Endothelial cell of umbilical vein (primary cell): ENCODE data around the gene ADI1. TPM values are rescaled to one million over a fixed set of nuclear protein-coding genes. Genes with fewer than 3 reads are reported as not detected.

ENCODE experiments used
- BruUV-seq: library from RNA; stranded (reverse); fragments of 400-500 nt; replicated peaks from 2 replicates; lab custom pipeline; 2021; lab: Mats Ljungman, UMichigan
- CTCF ChIA-PET: fragments of 300-600, 350-600 bp; sonication (Branson Sonifier 250); formaldehyde crosslinking; loops from one replicate; lab custom pipeline; 2021; ENCODE audit warnings: antibody characterized with exemption, inconsistent platforms; lab: Charles Lee
- POLR2A ChIA-PET: fragments of 300-600, 350-600 bp; sonication (Branson Sonifier 250); formaldehyde crosslinking; loops from one replicate; lab custom pipeline; 2021; ENCODE audit warnings: antibody characterized with exemption, inconsistent platforms; lab: Charles Lee
- DNase-seq: peaks from one replicate; pipeline ENCODE4 v3.0.0-alpha.2; 2011; ENCODE audit warnings: low read depth, low spot score
- FAIRE-seq: peaks from 2 replicates; lab custom pipeline; 2011; peaks lifted over from hg19 to GRCh38; lab: Jason Lieb, UNC
- H2AFZ ChIP-seq: 2 replicates; pipeline ENCODE4 v1.6.0; 2012; ENCODE audit warnings: low read depth, low read length, control low read depth, inconsistent platforms
- H3K27ac ChIP-seq: 2 replicates; pipeline ENCODE4 v1.5.1; 2011; ENCODE audit warnings: low read depth, mild to moderate bottlenecking, control low read depth, low read length, moderate library complexity; ENCODE audit not compliant: insufficient read depth
- H3K27me3 ChIP-seq, 2 experiments: 2 replicates each; pipeline versions ENCODE4 v1.6.0 to v1.6.1; 2011; ENCODE audit warnings: low read length in 2 of 2, mixed read lengths in 1 of 2; ENCODE audit not compliant: control insufficient read depth in 2 of 2, insufficient read depth in 2 of 2
- H3K36me3 ChIP-seq, 2 experiments: 2 replicates in 1 of 2; 3 replicates in 1 of 2; pipeline ENCODE4 v1.5.1; 2011; ENCODE audit warnings: low read length in 2 of 2, mild to moderate bottlenecking in 1 of 2, moderate library complexity in 1 of 2; ENCODE audit not compliant: control insufficient read depth in 2 of 2, insufficient read depth in 2 of 2; ENCODE audit errors: extremely low read depth in 1 of 2
- H3K4me1 ChIP-seq: 3 replicates; pipeline ENCODE4 v1.5.1; 2011; ENCODE audit warnings: mild to moderate bottlenecking, low read length; ENCODE audit not compliant: control insufficient read depth, insufficient read depth; ENCODE audit errors: extremely low read depth
- H3K4me2 ChIP-seq: 2 replicates; pipeline ENCODE4 v1.6.1; 2011; ENCODE audit warnings: low read length, control low read depth, mixed read lengths; ENCODE audit not compliant: insufficient read depth
- H3K4me3 ChIP-seq, 3 experiments: fragments of 200-600 bp in 1 of 3; sonication (generic), shearing (Covaris generic) in 1 of 3; replicated peaks in 1 of 3; 2 replicates each; pipeline ENCODE4 v1.5.1; 2011 to 2016; ENCODE audit warnings: control low read depth in 3 of 3, low read length in 3 of 3, mild to moderate bottlenecking in 2 of 3, inconsistent platforms in 1 of 3, low read depth in 1 of 3, moderate library complexity in 1 of 3; ENCODE audit not compliant: insufficient read depth in 1 of 3
- H3K79me2 ChIP-seq: 2 replicates; pipeline ENCODE4 v1.6.0; 2012; ENCODE audit warnings: low read length, inconsistent platforms; ENCODE audit not compliant: control insufficient read depth, insufficient read depth
- H3K9ac ChIP-seq: replicated peaks from 2 replicates; pipeline ENCODE3; 2011; ENCODE audit warnings: low read length, control low read depth; ENCODE audit not compliant: insufficient read depth; ENCODE audit errors: extremely low read depth
- H3K9me1 ChIP-seq: replicated peaks from 3 replicates; pipeline ENCODE4 v1.6.0; 2011; ENCODE audit warnings: mild to moderate bottlenecking, low read length; ENCODE audit not compliant: control insufficient read depth, insufficient read depth; ENCODE audit errors: extremely low read depth
- H3K9me3 ChIP-seq: replicated peaks from 2 replicates; pipeline ENCODE4 v1.5.1; 2012; ENCODE audit warnings: low read length, inconsistent platforms; ENCODE audit not compliant: control insufficient read depth, insufficient read depth
- H4K20me1 ChIP-seq: replicated peaks from 2 replicates; pipeline ENCODE3; 2011; ENCODE audit warnings: mild to moderate bottlenecking, low read length; ENCODE audit not compliant: control insufficient read depth, insufficient read depth; ENCODE audit errors: extremely low read depth
- CTCF ChIP-seq, 2 donors: IDR thresholded peaks; 1 replicate in 1 of 2; 2 replicates in 1 of 2; pipeline ENCODE4 v1.5.1; 2011; ENCODE audit warnings: low read length in 2 of 2, mild to moderate bottlenecking in 2 of 2, moderate library complexity in 2 of 2, control low read depth in 1 of 2, inconsistent platforms in 1 of 2, low read depth in 1 of 2; ENCODE audit not compliant: insufficient read depth in 1 of 2; ENCODE audit errors: extremely low read depth in 1 of 2
- EZH2 ChIP-seq: IDR thresholded peaks from 2 replicates; pipeline ENCODE4 v1.6.1; 2012; ENCODE audit warnings: borderline replicate concordance, low read depth, mild to moderate bottlenecking, moderate library complexity, low read length, inconsistent platforms; ENCODE audit not compliant: severe bottlenecking
- FOS ChIP-seq: IDR thresholded peaks from 2 replicates; pipeline ENCODE4 v1.6.1; 2011; ENCODE audit warnings: mild to moderate bottlenecking, low read length, moderate library complexity, borderline replicate concordance; ENCODE audit not compliant: insufficient read depth
- GATA2 ChIP-seq: IDR thresholded peaks from 2 replicates; pipeline ENCODE4 v1.7.0; 2011; ENCODE audit warnings: low read depth, mild to moderate bottlenecking, moderate library complexity, mixed read lengths, low read length; ENCODE audit not compliant: insufficient read length, insufficient read depth
- JUN ChIP-seq: IDR thresholded peaks from 2 replicates; pipeline ENCODE4 v1.6.1; 2011; ENCODE audit warnings: borderline replicate concordance, low read depth; ENCODE audit not compliant: insufficient read length, insufficient read depth
- MAX ChIP-seq: IDR thresholded peaks from 2 replicates; pipeline ENCODE4 v1.6.1; 2011; ENCODE audit not compliant: insufficient read depth, insufficient read length
- MYC ChIP-seq: IDR thresholded peaks from one replicate; pipeline ENCODE4 v1.6.1; 2011; ENCODE audit warnings: mild to moderate bottlenecking, low read depth, low read length
- POLR2A ChIP-seq: IDR thresholded peaks from 2 replicates; pipeline ENCODE4 v1.6.1; 2012; ENCODE audit warnings: low read depth, mild to moderate bottlenecking, control low read depth, low read length
- POLR2AphosphoS5 ChIP-seq: IDR thresholded peaks from 2 replicates; pipeline ENCODE4 v1.6.1; 2012; ENCODE audit warnings: low read depth, mild to moderate bottlenecking, control low read depth, low read length, moderate library complexity; ENCODE audit not compliant: insufficient read depth
- dilution Hi-C: fragments of 300-500 bp; cut with MboI; formaldehyde crosslinking; loops from one replicate; pipeline ENCODE4 v1.15.0; 2019; ENCODE audit warnings: low sequenced_read_pairs; ENCODE audit not compliant: extremely low pct_ligation_motif_present
- intact Hi-C: fragments of 100-400 bp; cut with micrococcal nuclease; formaldehyde crosslinking; loops from one replicate; pipeline ENCODE4 v1.10.0; 2022
- polyA plus RNA-seq, 4 experiments: library from polyadenylated mRNA; depleted of rRNA in 3 of 4; stranded (reverse) in 3 of 4; unstranded in 1 of 4; fragments of >200 nt; gene quantifications; 2 replicates each; pipeline versions ENCODE4 v1.2.1 to v1.2.3, GENCODE V29; 2011 to 2012; ENCODE audit warnings: missing spikeins in 1 of 4
- total RNA-seq: library from RNA; stranded (reverse); gene quantifications from 2 replicates; pipeline ENCODE4 v1.2.3, GENCODE V29; 2021

ADI1 gene
- total and polyA plus RNA-seq, 2 donors (not counting 3 experiments of a cell fraction or from before 2014, with no cell fraction given): 38.6 to 49.7 TPM

GRCh38 chr2:3487432-3487831 lies 31.9 kb downstream of the ADI1 start:
- Histone ChIP-seq H3K4me3 (no peak overlapping the region), H3K27me3 (no peaks in the 10 kb centered on the region), H3K9me1 (no peaks in the 10 kb centered on the region), H3K9me3 (no peaks in the 10 kb centered on the region), H3K4me2 (no peak overlapping the region), H4K20me1 (no peaks in the 10 kb centered on the region), H2AFZ (no peak overlapping the region), H3K36me3 (no peaks in the 10 kb centered on the region), H3K4me1 (no peaks in the 10 kb centered on the region), H3K9ac (no peak overlapping the region), H3K79me2 (no peaks in the 10 kb centered on the region), H3K27ac (no peak overlapping the region)
- ChIA-PET POLR2A (no interaction called here), CTCF (interaction anchor here (1.0 kb wide), 1 partner anchor 23 kb away, joined by 3 read pairs; no protein-coding TSS in a partner anchor)
- DNase-seq: no peak
- TF ChIP-seq FOS (no peak), JUN (no peak), GATA2 (no peak), EZH2 (no peak), MAX (no peak), CTCF (IDR thresholded peaks at IDR 0.05; ENCODE audit: extremely low read depth in 1 of 2, insufficient read depth in 1 of 2, low read depth in 1 of 2, low read length in 2 of 2) (no peak), POLR2A (no peak), POLR2AphosphoS5 (no peak), MYC (no peak)
- no TSS peak for BruUV-seq
- no peak for FAIRE-seq
- intact Hi-C loops (no loop called here), dilution Hi-C loops (no loop called here)
